Tibial nerve (tissue), 4 donors: ENCODE measurements around the gene DOCK1. TPM values are rescaled to one million over a fixed set of nuclear protein-coding genes. Genes with fewer than 3 reads are reported as not detected.

Experiments used
- DNase-seq, 2 donors: peaks; one replicate each; pipeline ENCODE4 v3.0.0-alpha.2; 2019; ENCODE audit warnings: low spot score in 2 of 2
- H3K27ac ChIP-seq, 4 donors: fragments of 200-600 bp; sonication (generic) in 3 of 4; one replicate each; pipeline ENCODE4 v1.5.1; 2017 to 2019; ENCODE audit warnings: mild to moderate bottlenecking in 1 of 4
- H3K27me3 ChIP-seq, 2 donors: fragments of 200-600 bp; sonication (generic) in 1 of 2; one replicate each; pipeline versions ENCODE4 v1.5.1 to v1.6.0; 2017 to 2019
- H3K36me3 ChIP-seq, 3 donors: fragments of 200-600 bp; sonication (generic); one replicate each; pipeline ENCODE4 v1.5.1; 2018 to 2019
- H3K4me1 ChIP-seq, 4 donors: fragments of 200-600 bp; sonication (generic) in 3 of 4; one replicate each; pipeline ENCODE4 v1.5.1; 2017 to 2019
- H3K4me3 ChIP-seq, 4 donors: fragments of 200-600 bp; sonication (generic) in 3 of 4; one replicate each; pipeline ENCODE4 v1.5.1; 2017 to 2019; ENCODE audit warnings: mild to moderate bottlenecking in 1 of 4, moderate library complexity in 1 of 4
- H3K9me3 ChIP-seq, 4 donors: fragments of 200-600 bp; sonication (generic) in 3 of 4; one replicate each; pipeline ENCODE4 v1.5.1; 2017 to 2019
- CTCF ChIP-seq, 5 experiments: fragments of 200-600 bp in 3 of 5; fragments of 450-650 bp in 2 of 5; sonication (generic) in 3 of 5; IDR thresholded peaks; one replicate each; pipeline ENCODE4 v1.5.1; 2016 to 2019; ENCODE audit warnings: antibody characterized with exemption in 5 of 5, mild to moderate bottlenecking in 3 of 5, moderate library complexity in 2 of 5
- EP300 ChIP-seq, 2 donors: sonication (generic); formaldehyde crosslinking; IDR thresholded peaks; one replicate each; pipeline ENCODE4 v1.6.1; 2017; ENCODE audit warnings: antibody characterized with exemption in 2 of 2, mild to moderate bottlenecking in 1 of 2
- POLR2A ChIP-seq, 2 donors: fragments of 450-650 bp; IDR thresholded peaks; one replicate each; pipeline ENCODE4 v1.6.1; 2017; ENCODE audit warnings: antibody characterized with exemption in 2 of 2, mild to moderate bottlenecking in 2 of 2, moderate library complexity in 2 of 2
- WGBS, 2 donors: methylation state at CpG; one replicate each; pipeline ENCODE4 v1.1.5; 2018; 5-methylcytosine and 5-hydroxymethylcytosine counted together
- total RNA-seq, 4 donors: library from RNA; depleted of rRNA; stranded (reverse); fragments of >200 nt; gene quantifications; one replicate each; pipeline ENCODE4 v1.1.0, GENCODE V29; 2016

DOCK1 gene
- total RNA-seq, 4 donors from 2014 or later = 57.3 to 76.7 (median 63.7) TPM

DNA sequence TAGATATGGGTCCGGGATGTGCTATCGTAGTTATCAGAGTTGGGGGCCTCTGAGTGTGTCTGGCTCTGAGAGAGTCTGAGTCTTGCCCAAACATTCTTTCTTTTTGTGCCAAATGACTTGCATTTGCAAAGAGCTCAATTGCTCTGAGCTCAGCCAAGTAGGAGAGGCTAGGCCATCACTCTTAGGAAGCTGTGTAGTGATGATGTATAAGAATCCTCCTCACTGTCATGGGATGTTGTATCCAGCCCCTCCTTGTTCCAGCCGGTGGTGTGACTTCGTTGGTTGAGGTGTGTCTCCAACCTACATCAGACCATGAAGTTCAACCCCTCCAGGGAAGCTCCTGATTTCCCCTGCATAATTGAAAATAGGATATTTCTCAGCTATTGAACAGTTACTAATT lies 546.4 kb downstream of the DOCK1 start:
- Histone ChIP-seq H3K4me3 (no peak overlapping the region), H3K4me1 (no peaks in the 10 kb centered on the region), H3K27ac (no peak overlapping the region), H3K9me3 (peaks cover 0 to 5% (median 0%) of the 10 kb centered on the region in 4 donors), H3K27me3 (no peaks in the 10 kb centered on the region), H3K36me3 (peaks cover 0 to 97% (median 0%) of the 10 kb centered on the region in 3 donors)
- WGBS, 2 donors = 91 to 93% methylated on average over 4 of the region's 4 CpGs
- DNase-seq = no peak
- TF ChIP-seq POLR2A (IDR thresholded peaks at IDR 0.05) (no peak), CTCF (IDR thresholded peaks at IDR 0.05) (no peak), EP300 (IDR thresholded peaks at IDR 0.05) (no peak)

DNA sequence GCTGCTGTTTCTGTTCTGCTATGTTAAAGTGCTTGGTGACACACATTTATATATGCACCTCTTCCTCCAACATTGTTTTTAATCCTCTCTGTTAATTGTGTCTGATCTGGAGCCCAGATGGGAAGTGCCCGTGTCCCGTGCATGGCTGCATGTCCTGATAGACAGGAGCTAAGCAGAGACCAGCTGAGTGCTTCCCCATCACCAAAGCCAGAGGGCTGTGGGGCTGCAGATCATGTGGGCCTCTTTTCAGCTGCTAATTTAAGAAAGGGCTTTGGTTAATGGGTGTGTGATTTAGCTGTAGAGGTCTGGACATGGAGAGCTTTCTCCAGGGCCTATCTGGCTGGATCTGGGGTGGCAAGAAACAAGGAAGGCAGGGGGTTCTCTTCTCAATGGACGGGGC lies 547.3 kb downstream of the DOCK1 start:
- WGBS, 2 donors = 74 to 80% methylated on average over 3 of the region's 3 CpGs
- H3K4me3 ChIP-seq = no peak overlapping the region
- no peaks in the 10 kb centered on the region for H3K4me1 ChIP-seq
- H3K9me3 ChIP-seq = peaks cover 0 to 5% (median 0%) of the 10 kb centered on the region in 4 donors
- peaks cover 0 to 87% (median 0%) of the 10 kb centered on the region in 3 donors for H3K36me3 ChIP-seq
- no peak for DNase-seq
- TF ChIP-seq CTCF (IDR thresholded peaks at IDR 0.05) (no peak), POLR2A (IDR thresholded peaks at IDR 0.05) (no peak), EP300 (IDR thresholded peaks at IDR 0.05) (no peak)
- no peaks in the 10 kb centered on the region for H3K27me3 ChIP-seq
- no peak overlapping the region for H3K27ac ChIP-seq

DNA sequence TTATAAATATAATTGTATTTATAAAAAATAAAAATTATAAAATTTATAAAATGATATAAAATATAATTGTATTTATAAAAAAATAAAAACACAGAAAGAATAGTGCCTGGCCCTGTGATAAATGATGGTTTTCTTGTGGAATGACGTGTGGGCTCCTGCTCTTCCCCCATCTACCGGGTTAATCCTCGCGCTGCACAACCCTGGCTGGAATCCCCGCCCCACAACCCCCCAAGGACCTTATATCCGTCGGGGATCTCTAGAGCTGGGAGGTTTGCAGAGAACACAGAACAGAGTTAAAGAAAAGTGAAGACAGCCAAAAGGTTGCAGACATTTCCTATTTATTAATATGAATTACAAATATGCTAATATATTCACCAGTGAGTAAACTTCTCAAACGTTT lies 548.5 kb downstream of the DOCK1 start:
- H3K27me3 ChIP-seq = no peaks in the 10 kb centered on the region
- H3K9me3 ChIP-seq = peaks cover 0 to 8% (median 0%) of the 10 kb centered on the region in 4 donors
- WGBS, 2 donors = 68 to 74% methylated on average over 8 of the region's 8 CpGs
- H3K4me3 ChIP-seq = no peak overlapping the region
- H3K4me1 ChIP-seq = no peaks in the 10 kb centered on the region
- no peak overlapping the region for H3K27ac ChIP-seq
- peaks cover 0 to 76% (median 0%) of the 10 kb centered on the region in 3 donors for H3K36me3 ChIP-seq
- TF ChIP-seq EP300 (IDR thresholded peaks at IDR 0.05) (no peak), CTCF (IDR thresholded peaks at IDR 0.05) (no peak), POLR2A (IDR thresholded peaks at IDR 0.05) (no peak)
- no peak for DNase-seq

DNA sequence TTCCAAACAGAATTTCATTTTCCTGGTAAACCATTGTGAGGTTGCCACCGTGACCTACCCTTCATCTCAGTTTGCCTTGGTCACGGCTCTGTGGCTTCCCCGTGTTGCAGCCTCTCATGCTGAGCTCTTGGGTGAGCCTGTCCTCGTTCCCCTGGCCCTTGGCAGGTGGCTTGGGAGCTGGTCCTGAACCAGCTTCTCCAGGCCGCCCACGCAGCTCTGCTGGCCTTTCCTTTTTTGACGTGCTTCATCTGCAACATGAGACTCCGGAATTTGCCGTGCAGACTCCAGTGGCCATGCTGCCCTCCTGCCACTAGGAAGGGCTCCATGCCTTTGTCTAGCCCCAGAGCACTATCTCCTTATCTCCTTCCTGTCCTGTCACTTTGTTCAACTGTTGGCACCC lies 550.9 kb downstream of the DOCK1 start:
- no peak overlapping the region for H3K4me3 ChIP-seq
- WGBS, 2 donors = 85 to 87% methylated on average over 9 of the region's 9 CpGs
- no peak for TF ChIP-seq CTCF (IDR thresholded peaks at IDR 0.05)
- TF ChIP-seq EP300 (IDR thresholded peaks at IDR 0.05) = no peak
- no peak for TF ChIP-seq POLR2A (IDR thresholded peaks at IDR 0.05)
- H3K27me3 ChIP-seq = no peaks in the 10 kb centered on the region
- peaks cover 0 to 52% (median 0%) of the 10 kb centered on the region in 3 donors for H3K36me3 ChIP-seq
- H3K9me3 ChIP-seq = peaks cover 0 to 29% (median 0%) of the 10 kb centered on the region in 4 donors
- no peak for DNase-seq
- no peak overlapping the region for H3K27ac ChIP-seq
- H3K4me1 ChIP-seq = no peaks in the 10 kb centered on the region

GRCh38 chr10:127458016-127458810 lies 553.0 kb downstream of the DOCK1 start:
- Histone ChIP-seq H3K27me3 (no peaks in the 10 kb centered on the region), H3K4me3 (no peak overlapping the region), H3K9me3 (peaks cover 0 to 29% (median 0%) of the 10 kb centered on the region in 4 donors), H3K4me1 (no peaks in the 10 kb centered on the region), H3K36me3 (peaks cover 0 to 33% (median 0%) of the 10 kb centered on the region in 3 donors), H3K27ac (no peak overlapping the region)
- no peak for DNase-seq
- WGBS, 2 donors = 91 to 93% methylated on average over 11 of the region's 11 CpGs
- TF ChIP-seq POLR2A (IDR thresholded peaks at IDR 0.05) = no peak
- no peak for TF ChIP-seq EP300 (IDR thresholded peaks at IDR 0.05)
- TF ChIP-seq CTCF (IDR thresholded peaks at IDR 0.05) = no peak
